ENCODE results near the gene NCS1. TPM values are rescaled to one million over a fixed set of nuclear protein-coding genes. Genes with fewer than 3 reads are reported as not detected.

The NCS1 gene
- total and polyA plus RNA-seq, 9 of the 15 experiments (the other 6 are each of a cell fraction or from before 2014, with no cell fraction given) = 0.28 to 27.0 (median 9.6) TPM

- TF ChIP-seq MGA (IDR thresholded peaks at IDR 0.05) = no peak
- TF ChIP-seq PTRF (tag; IDR thresholded peaks at IDR 0.05) = no peak
- no peak for TF ChIP-seq CBX1 (IDR thresholded peaks at IDR 0.05; ENCODE audit: low read depth)
- TF ChIP-seq CEBPZ (IDR thresholded peaks at IDR 0.05; ENCODE audit: borderline replicate concordance, low read depth, low read length) = no peak
- TF ChIP-seq HMG20A (CRISPR knock-in tag; conservative IDR thresholded peaks at IDR 0.05) = no peak
- peak; percentile 45 for TF ChIP-seq EGR1 (conservative IDR thresholded peaks at IDR 0.05)
- TF ChIP-seq CBX3 (IDR thresholded peaks at IDR 0.05; ENCODE audit: borderline replicate concordance in 1 of 2, low read length in 2 of 2) = peak in 1 of 2 experiments; percentile 17; a peak in 1 of 3 replicates
- TF ChIP-seq ZNF717 (CRISPR knock-in tag; IDR thresholded peaks at IDR 0.05) = no peak
- no peak for TF ChIP-seq PURB (CRISPR knock-in tag; IDR thresholded peaks at IDR 0.05; ENCODE audit: low read depth)
- TF ChIP-seq ZBTB7A (IDR thresholded peaks at IDR 0.05; ENCODE audit: borderline replicate concordance, control insufficient read depth, low read depth, low read length) = no peak
- no peak for TF ChIP-seq LEF1 (IDR thresholded peaks at IDR 0.05)
- TF ChIP-seq ARID3B (CRISPR knock-in tag; IDR thresholded peaks at IDR 0.05; ENCODE audit: borderline replicate concordance) = no peak
These were observed 34.0 kb upstream of the NCS1 start (continued) for GRCh38 chr9:130138171-130138653.

All from K562 (cell line).